ENCODE results near the gene IL12RB1. TPM values are rescaled to one million over a fixed set of nuclear protein-coding genes. Genes with fewer than 3 reads are reported as not detected.
"Not testable (repeated sequence)": the region's sequence is repeated elsewhere in the genome, so short reads cannot be mapped to it uniquely, and the experiment has no call there.

Gene IL12RB1
- total RNA-seq, 2 donors from 2014 or later: 1.0 TPM; not detected in 1

DNA sequence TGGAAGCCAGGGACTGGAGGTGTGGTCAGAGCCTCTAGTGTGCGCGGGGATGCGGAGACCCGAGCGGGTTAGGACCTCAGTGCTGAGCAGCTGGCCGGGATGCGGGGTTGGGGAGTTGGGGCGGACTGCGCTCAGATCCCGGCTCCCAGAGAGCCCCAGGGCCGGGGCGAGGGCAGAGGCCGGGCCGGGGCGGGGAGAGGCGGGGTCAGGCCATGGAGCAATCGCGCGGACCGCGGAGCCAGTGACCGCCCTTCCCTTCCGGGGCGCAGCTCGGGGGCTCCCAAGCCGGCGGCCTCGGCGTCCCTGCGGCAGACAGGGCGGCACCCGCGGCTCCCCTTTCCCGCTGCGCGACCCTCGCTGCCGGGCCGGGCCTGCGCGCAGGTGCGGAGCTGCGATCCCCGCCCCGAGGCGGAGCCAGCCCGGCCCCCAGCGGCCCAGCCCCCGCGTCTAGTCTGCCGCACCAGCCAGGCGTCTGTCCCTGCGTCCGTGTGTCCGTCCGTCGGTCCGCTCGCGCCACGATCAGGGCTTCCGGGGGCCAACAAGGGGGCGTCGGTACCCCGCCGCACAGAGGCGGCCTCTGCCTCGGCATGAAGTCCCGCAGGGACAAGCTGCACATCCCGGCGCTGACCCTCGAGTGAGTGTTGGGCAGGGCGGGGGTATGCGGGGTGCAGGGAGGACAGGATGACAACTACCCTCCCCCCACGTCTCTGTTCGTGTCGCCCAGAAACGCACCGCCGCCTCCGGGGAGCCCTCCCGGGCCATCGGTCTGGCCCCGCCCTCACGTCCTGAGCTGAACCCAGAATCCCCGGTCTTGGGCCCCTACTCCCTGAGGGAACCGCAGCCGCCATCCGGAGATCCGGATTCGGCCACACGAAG, 23.2 kb upstream of the IL12RB1 start:
- ATAC-seq (peak; percentile 57), DNase-seq (peak; percentile 62 to 75 (median 70))
- H3K4me1 ChIP-seq: peaks cover 51% of the 10 kb centered on the region
- H3K9me3 ChIP-seq: no peaks in the 10 kb centered on the region
- H3K4me3 ChIP-seq: peak overlapping the region; percentile 44 to 77
- H3K27me3 ChIP-seq: no peaks in the 10 kb centered on the region
- TF ChIP-seq, protein P1, sequence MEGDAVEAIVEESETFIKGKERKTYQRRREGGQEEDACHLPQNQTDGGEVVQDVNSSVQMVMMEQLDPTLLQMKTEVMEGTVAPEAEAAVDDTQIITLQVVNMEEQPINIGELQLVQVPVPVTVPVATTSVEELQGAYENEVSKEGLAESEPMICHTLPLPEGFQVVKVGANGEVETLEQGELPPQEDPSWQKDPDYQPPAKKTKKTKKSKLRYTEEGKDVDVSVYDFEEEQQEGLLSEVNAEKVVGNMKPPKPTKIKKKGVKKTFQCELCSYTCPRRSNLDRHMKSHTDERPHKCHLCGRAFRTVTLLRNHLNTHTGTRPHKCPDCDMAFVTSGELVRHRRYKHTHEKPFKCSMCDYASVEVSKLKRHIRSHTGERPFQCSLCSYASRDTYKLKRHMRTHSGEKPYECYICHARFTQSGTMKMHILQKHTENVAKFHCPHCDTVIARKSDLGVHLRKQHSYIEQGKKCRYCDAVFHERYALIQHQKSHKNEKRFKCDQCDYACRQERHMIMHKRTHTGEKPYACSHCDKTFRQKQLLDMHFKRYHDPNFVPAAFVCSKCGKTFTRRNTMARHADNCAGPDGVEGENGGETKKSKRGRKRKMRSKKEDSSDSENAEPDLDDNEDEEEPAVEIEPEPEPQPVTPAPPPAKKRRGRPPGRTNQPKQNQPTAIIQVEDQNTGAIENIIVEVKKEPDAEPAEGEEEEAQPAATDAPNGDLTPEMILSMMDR (IDR thresholded peaks at IDR 0.05): no peak
- TF ChIP-seq POLR2A (IDR thresholded peaks at IDR 0.05): peak; percentile 42 to 59 (median 58)
- H3K27ac ChIP-seq: peak overlapping the region; percentile 78 to 97 (median 91)
- 0 to 1% methylated on average over 29 to 72 of the region's 92 CpGs for WGBS, 2 donors
- intact Hi-C loops (cut with DNase I): no loop called here
- H3K36me3 ChIP-seq (replicated peaks in 1 of 2; ENCODE audit: insufficient read depth in 1 of 2, low read depth in 2 of 2): no peaks in the 10 kb centered on the region

DNA sequence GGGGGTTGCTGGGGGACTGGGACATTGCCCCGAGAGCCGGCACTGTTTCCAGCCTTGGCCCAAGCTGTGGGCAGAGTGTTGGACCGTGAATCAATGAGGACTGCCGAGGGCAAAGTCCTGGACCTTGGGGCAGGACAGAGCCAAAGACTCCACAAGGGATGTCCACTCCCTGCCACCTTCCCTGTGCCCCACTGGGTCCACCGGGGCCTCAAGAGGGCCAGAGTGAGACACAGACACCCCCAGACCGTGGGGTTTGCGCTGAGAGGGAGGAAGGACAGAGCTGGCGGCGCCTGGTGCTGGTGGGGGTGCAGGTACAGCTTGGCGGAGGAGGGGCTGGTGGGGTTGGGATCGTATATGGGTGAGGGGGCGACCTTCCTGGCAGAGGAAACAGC, 22.6 kb upstream of the IL12RB1 start:
- Histone ChIP-seq H3K27ac (peak overlapping the region; percentile 78 to 97 (median 91)), H3K4me3 (peak overlapping the region; percentile 44 to 77), H3K27me3 (no peaks in the 10 kb centered on the region), H3K4me1 (peaks cover 58% of the 10 kb centered on the region), H3K9me3 (no peaks in the 10 kb centered on the region), H3K36me3 (replicated peaks in 1 of 2; ENCODE audit: insufficient read depth in 1 of 2, low read depth in 2 of 2) (no peaks in the 10 kb centered on the region)
- WGBS, 2 donors: 23 to 27% methylated on average over 4 to 12 of the region's 12 CpGs
- intact Hi-C loops (cut with DNase I): no loop called here
- no peak for TF ChIP-seq POLR2A (IDR thresholded peaks at IDR 0.05)
- TF ChIP-seq, protein P1 (IDR thresholded peaks at IDR 0.05): no peak
- ATAC-seq (no peak), DNase-seq (peak in 3 of 4 donors; percentile 27 to 50 (median 47))

DNA sequence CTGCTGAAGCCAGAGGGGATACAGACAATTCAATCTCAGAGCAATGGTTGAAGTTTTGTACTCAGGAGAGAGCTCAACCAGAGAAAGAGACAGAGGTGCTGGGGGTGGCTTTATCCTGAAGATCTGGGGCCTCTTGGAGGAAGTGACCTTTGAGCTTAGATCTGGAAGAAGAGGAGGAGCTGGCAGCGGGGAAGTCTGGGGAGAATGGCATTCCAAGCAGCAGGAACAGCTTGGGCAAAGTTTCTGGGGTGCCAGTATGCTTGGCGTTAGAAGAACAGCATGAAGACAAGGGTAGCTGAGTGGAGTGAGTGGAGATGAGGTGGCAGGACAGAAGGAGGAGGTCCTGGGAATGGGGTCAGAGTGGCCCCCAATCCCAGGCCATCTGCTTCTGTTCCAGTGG, 22.2 kb upstream of the IL12RB1 start:
- no peak for TF ChIP-seq POLR2A (IDR thresholded peaks at IDR 0.05)
- TF ChIP-seq, protein P1 (IDR thresholded peaks at IDR 0.05): no peak
- DNase-seq (no peak), ATAC-seq (no peak)
- Histone ChIP-seq H3K4me3 (no peak overlapping the region), H3K36me3 (replicated peaks in 1 of 2; ENCODE audit: insufficient read depth in 1 of 2, low read depth in 2 of 2) (no peaks in the 10 kb centered on the region), H3K27ac (peak overlapping the region; percentile 78 to 97 (median 91)), H3K27me3 (no peaks in the 10 kb centered on the region), H3K9me3 (no peaks in the 10 kb centered on the region), H3K4me1 (peaks cover 58% of the 10 kb centered on the region)
- intact Hi-C loops (cut with DNase I): no loop called here
- WGBS, 2 donors: 24 to 42% methylated on average over 2 of the region's 2 CpGs

DNA sequence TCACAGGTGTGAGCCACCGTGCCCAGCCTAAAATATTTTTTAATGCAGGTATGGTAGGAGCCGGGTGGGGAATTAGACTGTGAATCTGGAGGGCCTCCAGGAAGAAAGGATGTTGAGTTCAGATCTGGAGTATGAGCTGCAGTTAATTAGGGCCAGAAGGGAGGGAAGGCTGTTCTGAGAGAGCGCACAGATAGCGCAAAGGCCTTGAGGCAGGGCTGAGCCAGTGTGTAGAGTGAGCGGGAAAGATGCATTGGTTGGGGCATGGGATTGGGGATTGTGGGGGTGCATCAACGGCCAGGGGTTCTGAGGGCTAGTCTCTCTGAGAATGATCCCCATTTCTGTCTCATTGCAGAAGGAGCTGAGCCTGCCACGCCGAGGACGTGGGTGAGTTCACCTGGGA, 20.5 kb upstream of the IL12RB1 start:
- WGBS, 2 donors: 91 to 99% methylated on average over 9 of the region's 9 CpGs
- peaks cover 54% of the 10 kb centered on the region for H3K4me1 ChIP-seq
- H3K4me3 ChIP-seq: no peak overlapping the region
- intact Hi-C loops (cut with DNase I): no loop called here
- H3K9me3 ChIP-seq: no peaks in the 10 kb centered on the region
- H3K36me3 ChIP-seq (replicated peaks in 1 of 2; ENCODE audit: insufficient read depth in 1 of 2, low read depth in 2 of 2): no peaks in the 10 kb centered on the region
- DNase-seq (no peak), ATAC-seq (no peak)
- no peak for TF ChIP-seq POLR2A (IDR thresholded peaks at IDR 0.05)
- TF ChIP-seq, protein P1 (IDR thresholded peaks at IDR 0.05): no peak
- no peaks in the 10 kb centered on the region for H3K27me3 ChIP-seq
- no peak overlapping the region for H3K27ac ChIP-seq

DNA sequence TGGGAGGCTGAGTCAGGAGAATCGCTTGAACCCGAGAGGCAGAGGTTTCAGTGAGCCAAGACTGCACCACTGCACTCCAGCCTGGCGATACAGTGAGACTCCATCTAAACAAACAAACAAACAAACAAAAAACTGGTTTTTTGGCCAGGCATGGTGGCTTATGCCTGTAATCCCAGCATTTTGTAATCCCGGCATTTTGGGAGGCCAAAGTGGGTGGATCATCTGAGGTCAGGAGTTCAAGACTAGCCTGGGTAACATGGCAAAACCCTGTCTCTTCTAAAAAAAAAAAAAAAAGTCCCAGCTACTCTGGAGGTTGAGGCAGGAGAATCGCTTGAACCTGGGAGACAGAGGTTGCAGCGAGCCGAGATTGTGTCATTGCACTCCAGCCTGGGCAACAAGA, 18.5 kb upstream of the IL12RB1 start:
- H3K9me3 ChIP-seq; ATAC-seq; H3K4me3 ChIP-seq; H3K27ac ChIP-seq; H3K36me3 ChIP-seq (replicated peaks in 1 of 2; ENCODE audit: insufficient read depth in 1 of 2, low read depth in 2 of 2); H3K27me3 ChIP-seq; intact Hi-C loops (cut with DNase I); DNase-seq: not testable (repeated sequence)
- peaks cover 34% of the 10 kb centered on the region for H3K4me1 ChIP-seq
- WGBS, 2 donors: 77 to 82% methylated on average over 7 of the region's 7 CpGs
